ENCODE data around the gene IL1B. TPM values are rescaled to one million over a fixed set of nuclear protein-coding genes. Genes with fewer than 3 reads are reported as not detected.

IL1B gene
- total RNA-seq, 1 experiment from 2014 or later, result 5.4 TPM

DNA sequence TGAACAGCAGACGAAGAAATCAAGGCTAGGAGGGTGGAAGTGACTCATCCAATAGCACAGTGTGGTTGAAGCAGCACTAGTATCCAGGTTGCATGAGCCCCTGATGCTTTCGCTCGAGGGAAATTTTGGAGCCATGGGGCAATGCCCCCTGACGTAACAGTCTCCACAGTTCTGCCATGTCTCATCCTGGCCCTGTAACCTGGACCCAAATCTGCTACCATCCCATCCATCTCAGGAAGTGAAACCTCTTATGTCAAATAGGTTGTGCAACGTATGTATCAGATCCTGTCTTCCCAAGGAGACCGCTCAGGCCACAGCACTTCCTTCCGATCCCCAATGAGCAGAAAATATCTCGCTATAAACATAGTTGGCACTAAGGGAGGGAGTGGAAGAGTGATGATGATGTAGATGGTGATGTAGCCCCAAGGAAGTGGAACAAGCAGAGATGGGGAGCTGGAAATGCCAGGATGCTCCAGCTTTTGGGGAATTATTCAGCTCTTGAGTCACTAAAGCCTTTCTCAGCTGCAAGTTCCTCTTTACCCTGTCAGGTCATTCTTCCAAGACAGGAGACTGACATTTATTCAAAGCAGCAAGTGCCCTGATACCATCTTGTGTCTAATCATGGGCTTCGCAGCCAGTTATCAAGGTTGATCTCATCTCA is 3.0 kb upstream of the IL1B start:
- no peaks in the 10 kb centered on the region for H3K27me3 Mint-ChIP-seq (ENCODE audit: insufficient read depth, unreplicated experiment)
- H3K4me3 Mint-ChIP-seq (ENCODE audit: unreplicated experiment), result no peak overlapping the region
- TF ChIP-seq CTCF (IDR thresholded peaks at IDR 0.05; ENCODE audit: unreplicated experiment), result no peak
- H3K36me3 Mint-ChIP-seq (ENCODE audit: insufficient read depth, unreplicated experiment), result no peaks in the 10 kb centered on the region
- peak; percentile 92 for DNase-seq (ENCODE audit: unreplicated experiment)
- peaks cover 53% of the 10 kb centered on the region for H3K4me1 Mint-ChIP-seq (ENCODE audit: insufficient read depth, unreplicated experiment)
- ChIA-PET CTCF (interaction anchor here (0.5 to 0.7 kb wide), 5 partner anchors 34 to 297 kb away, joined by 3 to 4 read pairs (median 3); no protein-coding TSS in a partner anchor), POLR2A (interaction anchor here (0.6 to 0.8 kb wide), 2 partner anchors 30 kb away, joined by 3 read pairs; no protein-coding TSS in a partner anchor)
- intact Hi-C loops (cut with micrococcal nuclease), result no loop called here
- no TSS peak for BruUV-seq (replicated peaks)
- no peaks in the 10 kb centered on the region for H3K9me3 Mint-ChIP-seq (ENCODE audit: unreplicated experiment)
- H3K27ac Mint-ChIP-seq (ENCODE audit: low read depth, unreplicated experiment), result no peak overlapping the region

DNA sequence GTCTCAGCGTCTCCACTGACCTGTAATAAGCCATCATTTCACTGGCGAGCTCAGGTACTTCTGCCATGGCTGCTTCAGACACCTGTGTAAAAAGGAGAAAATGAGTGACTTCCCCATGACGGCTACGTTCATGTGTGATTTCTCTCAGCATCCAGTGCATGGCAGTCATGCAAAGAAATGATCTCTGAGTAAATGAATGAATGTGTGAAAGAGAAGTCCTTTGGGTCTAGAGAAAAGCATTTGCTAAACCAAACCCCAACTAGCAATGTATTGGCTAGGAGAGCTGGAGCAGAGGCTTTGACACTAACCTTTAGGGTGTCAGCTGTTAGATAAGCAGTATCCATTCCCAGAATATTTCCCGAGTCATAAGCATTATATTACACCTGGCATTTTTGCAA is 417 bp downstream of the IL1B start:
- BruUV-seq (replicated peaks), result TSS peak; percentile 89

DNA sequence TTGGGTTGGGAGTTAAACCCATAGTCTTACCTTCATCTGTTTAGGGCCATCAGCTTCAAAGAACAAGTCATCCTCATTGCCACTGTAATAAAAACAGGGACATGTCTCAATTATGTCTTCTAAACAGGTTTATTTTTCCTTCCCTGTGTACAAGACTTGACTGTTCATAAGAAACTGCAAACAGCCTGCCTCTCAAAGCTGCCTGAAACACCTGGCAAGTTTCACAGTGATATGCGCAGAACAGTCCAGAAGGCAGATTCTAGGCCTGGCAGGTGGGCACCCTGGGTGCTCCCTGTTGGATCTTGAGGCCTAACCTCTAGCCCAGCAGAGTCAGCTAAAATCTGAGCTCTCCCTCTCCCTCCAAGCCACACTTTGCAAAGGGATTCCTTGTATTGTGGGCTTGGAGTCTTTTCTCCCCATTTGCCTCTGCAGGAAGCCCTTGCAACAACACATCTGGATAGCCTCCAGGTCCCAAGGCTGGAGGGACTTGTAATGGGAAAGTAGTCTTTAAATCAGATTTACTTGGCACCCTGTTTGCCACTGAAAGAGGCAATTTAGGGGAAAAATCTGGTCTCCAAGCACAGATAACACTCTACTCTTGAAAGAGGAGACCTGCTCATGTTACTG is 930 bp downstream of the IL1B start:
- H3K4me1 Mint-ChIP-seq (ENCODE audit: insufficient read depth, unreplicated experiment), result peaks cover 42% of the 10 kb centered on the region
- H3K9me3 Mint-ChIP-seq (ENCODE audit: unreplicated experiment), result no peaks in the 10 kb centered on the region
- no TSS peak for BruUV-seq (replicated peaks)
- H3K27me3 Mint-ChIP-seq (ENCODE audit: insufficient read depth, unreplicated experiment), result no peaks in the 10 kb centered on the region
- ChIA-PET POLR2A (interaction anchor here (0.7 to 4.3 kb wide), 11 partner anchors 10 to 119 kb away, joined by 3 to 20 read pairs (median 5); partner anchors contain the start of gene IL1A), CTCF (interaction anchor here (0.7 to 2.6 kb wide), 3 partner anchors 29 to 106 kb away, joined by 3 to 11 read pairs (median 4); no protein-coding TSS in a partner anchor)
- DNase-seq (ENCODE audit: unreplicated experiment), result no peak
- H3K27ac Mint-ChIP-seq (ENCODE audit: low read depth, unreplicated experiment), result no peak overlapping the region
- peak overlapping the region; percentile 46 for H3K4me3 Mint-ChIP-seq (ENCODE audit: unreplicated experiment)
- no peak for TF ChIP-seq CTCF (IDR thresholded peaks at IDR 0.05; ENCODE audit: unreplicated experiment)
- peaks cover 6% of the 10 kb centered on the region for H3K36me3 Mint-ChIP-seq (ENCODE audit: insufficient read depth, unreplicated experiment)
- intact Hi-C loops (cut with micrococcal nuclease), result loop anchor here (1.0 kb wide), 1 partner anchor 52 kb away; no protein-coding TSS in a partner anchor

More for the DNA sequence above, 417 bp downstream of the IL1B start:
- H3K36me3 Mint-ChIP-seq (ENCODE audit: insufficient read depth, unreplicated experiment), result peaks cover 5% of the 10 kb centered on the region
- ChIA-PET CTCF (interaction anchor here (0.7 to 2.6 kb wide), 3 partner anchors 28 to 106 kb away, joined by 4 to 11 read pairs (median 4); no protein-coding TSS in a partner anchor), POLR2A (interaction anchor here (0.6 to 4.3 kb wide), 20 partner anchors 9 to 353 kb away, joined by 3 to 20 read pairs (median 4); partner anchors contain the start of gene IL1A)
- peak overlapping the region; percentile 46 for H3K4me3 Mint-ChIP-seq (ENCODE audit: unreplicated experiment)
- no peak for DNase-seq (ENCODE audit: unreplicated experiment)
- H3K9me3 Mint-ChIP-seq (ENCODE audit: unreplicated experiment), result no peaks in the 10 kb centered on the region
- H3K4me1 Mint-ChIP-seq (ENCODE audit: insufficient read depth, unreplicated experiment), result peaks cover 44% of the 10 kb centered on the region
- H3K27ac Mint-ChIP-seq (ENCODE audit: low read depth, unreplicated experiment), result peak overlapping the region; percentile 60
- intact Hi-C loops (cut with micrococcal nuclease), result loop anchor here (1.0 kb wide), 1 partner anchor 53 kb away; no protein-coding TSS in a partner anchor
- TF ChIP-seq CTCF (IDR thresholded peaks at IDR 0.05; ENCODE audit: unreplicated experiment), result no peak
- no peaks in the 10 kb centered on the region for H3K27me3 Mint-ChIP-seq (ENCODE audit: insufficient read depth, unreplicated experiment)

- H3K27ac Mint-ChIP-seq (ENCODE audit: low read depth, unreplicated experiment), result no peak overlapping the region
- peaks cover 6% of the 10 kb centered on the region for H3K36me3 Mint-ChIP-seq (ENCODE audit: insufficient read depth, unreplicated experiment)
- H3K4me3 Mint-ChIP-seq (ENCODE audit: unreplicated experiment), result no peak overlapping the region
- H3K27me3 Mint-ChIP-seq (ENCODE audit: insufficient read depth, unreplicated experiment), result no peaks in the 10 kb centered on the region
- POLR2A ChIA-PET, result interaction anchor here (0.8 to 4.3 kb wide), 7 partner anchors 9 to 87 kb away, joined by 3 to 20 read pairs (median 5); no protein-coding TSS in a partner anchor
- intact Hi-C loops (cut with micrococcal nuclease), result no loop called here
- no peaks in the 10 kb centered on the region for H3K9me3 Mint-ChIP-seq (ENCODE audit: unreplicated experiment)
- no TSS peak for BruUV-seq (replicated peaks)
- peaks cover 37% of the 10 kb centered on the region for H3K4me1 Mint-ChIP-seq (ENCODE audit: insufficient read depth, unreplicated experiment)
- CTCF ChIA-PET, result interaction anchor here (0.7 to 2.6 kb wide), 3 partner anchors 10 to 107 kb away, joined by 3 to 11 read pairs (median 3); no protein-coding TSS in a partner anchor
- DNase-seq (ENCODE audit: unreplicated experiment), result no peak
- TF ChIP-seq CTCF (IDR thresholded peaks at IDR 0.05; ENCODE audit: unreplicated experiment), result no peak
Measured at GRCh38 chr2:112835061-112835501, 1.5 kb downstream of the IL1B start.
